H1 (cell line): Measurements from ENCODE around the gene EML4.

Source experiments
- EP300 ChIP-seq, 2 experiments: IDR thresholded peaks; 1 replicate in 1 of 2; 2 replicates in 1 of 2; pipeline ENCODE4 v1.6.1; 2011 to 2012; ENCODE audit warnings: low read depth in 2 of 2, low read length in 2 of 2, mild to moderate bottlenecking in 2 of 2, borderline replicate concordance in 1 of 2, inconsistent platforms in 1 of 2, moderate library complexity in 1 of 2
- HDAC6 ChIP-seq: IDR thresholded peaks from one replicate; pipeline ENCODE4 v1.7.1; 2012; ENCODE audit warnings: low read depth, mild to moderate bottlenecking, inconsistent platforms, low read length, moderate library complexity
- NRF1 ChIP-seq: IDR thresholded peaks from 2 replicates; pipeline ENCODE4 v1.6.1; 2011; ENCODE audit warnings: mild to moderate bottlenecking, low read depth, low read length, improper control_type of control experiment
- POLR2A ChIP-seq, 2 experiments: IDR thresholded peaks; 1 replicate in 1 of 2; 2 replicates in 1 of 2; pipeline ENCODE4 v1.6.1; 2011; ENCODE audit warnings: low read depth in 2 of 2, low read length in 2 of 2, mild to moderate bottlenecking in 2 of 2; ENCODE audit errors: control extremely low read depth in 1 of 2
- RAD21 ChIP-seq, 2 experiments: IDR thresholded peaks in 1 of 2; conservative IDR thresholded peaks in 1 of 2; 2 replicates each; pipeline ENCODE4 v1.6.1; 2011; ENCODE audit warnings: low read depth in 2 of 2, low read length in 2 of 2, improper control_type of control experiment in 1 of 2, inconsistent platforms in 1 of 2, mild to moderate bottlenecking in 1 of 2, moderate library complexity in 1 of 2
- USF2 ChIP-seq: IDR thresholded peaks from 2 replicates; pipeline ENCODE4 v1.6.1; 2011; ENCODE audit warnings: low read length, improper control_type of control experiment

GRCh38 chr2:42319265-42319664 lies 150.1 kb downstream of the EML4 start:
- TF ChIP-seq USF2, result no peak
- TF ChIP-seq EP300 (IDR thresholded peaks at IDR 0.05; ENCODE audit: borderline replicate concordance in 1 of 2, low read depth in 2 of 2, low read length in 2 of 2), result no peak
- no peak for TF ChIP-seq RAD21 (IDR thresholded peaks at IDR 0.05 in 1 of 2, conservative IDR thresholded peaks at IDR 0.05 in 1 of 2; ENCODE audit: low read depth in 2 of 2, low read length in 2 of 2)
- TF ChIP-seq HDAC6, result no peak
- TF ChIP-seq NRF1, result no peak
- TF ChIP-seq POLR2A (IDR thresholded peaks at IDR 0.05; ENCODE audit: control extremely low read depth in 1 of 2, low read depth in 2 of 2, low read length in 2 of 2), result no peak
